H1 (cell line): ENCODE results near the gene HOXB7. TPM values are rescaled to one million over a fixed set of nuclear protein-coding genes. Genes with fewer than 3 reads are reported as not detected.
A peak's percentile ranks its signal among the peaks of the same experiment; 100 is the strongest.

Experiments used
- CTCF ChIA-PET: fragments of 300-600 bp; sonication (Branson Sonifier 250); formaldehyde crosslinking; loops from one replicate; lab custom pipeline; 2021; ENCODE audit not compliant: partially characterized antibody; lab: Charles Lee
- POLR2A ChIA-PET: fragments of 300-600 bp; sonication (Branson Sonifier 250); formaldehyde crosslinking; loops from one replicate; lab custom pipeline; 2021; ENCODE audit warnings: inconsistent platforms; ENCODE audit not compliant: partially characterized antibody; lab: Charles Lee
- DNase-seq, 2 experiments: peaks; one replicate each; pipeline versions ENCODE4 v3.0.0 to v3.0.0-alpha.2; 2010 to 2022; ENCODE audit warnings: low spot score in 2 of 2, low read depth in 1 of 2, mixed read lengths in 1 of 2
- FAIRE-seq: peaks from 2 replicates; lab custom pipeline; 2011; peaks lifted over from hg19 to GRCh38; lab: Jason Lieb, UNC
- H2AFZ ChIP-seq: 2 replicates; pipeline ENCODE4 v1.8.1; 2012; ENCODE audit warnings: low read length, inconsistent platforms
- H2AK5ac ChIP-seq: 2 replicates; pipeline ENCODE4 v1.6.1; 2013; ENCODE audit warnings: low read depth, low read length
- H2BK120ac ChIP-seq: replicated peaks from 2 replicates; pipeline ENCODE3; 2013; ENCODE audit warnings: low read depth, low read length, inconsistent platforms
- H2BK12ac ChIP-seq: 2 replicates; pipeline ENCODE4 v1.6.1; 2013; ENCODE audit warnings: low read depth, low read length
- H2BK15ac ChIP-seq: 2 replicates; pipeline ENCODE4 v1.6.1; 2013; ENCODE audit warnings: low read length
- H2BK20ac ChIP-seq: 2 replicates; pipeline ENCODE4 v1.6.1; 2013; ENCODE audit warnings: low read length
- H2BK5ac ChIP-seq: 2 replicates; pipeline ENCODE4 v1.6.1; 2013; ENCODE audit warnings: low read depth, low read length
- H3K14ac ChIP-seq: 2 replicates; pipeline ENCODE4 v1.6.1; 2013; ENCODE audit warnings: inconsistent platforms; ENCODE audit not compliant: insufficient read length
- H3K18ac ChIP-seq: 2 replicates; pipeline ENCODE4 v1.6.1; 2013; ENCODE audit warnings: low read length; ENCODE audit errors: extremely low read depth
- H3K23ac ChIP-seq: 2 replicates; pipeline ENCODE4 v1.6.1; 2013; ENCODE audit warnings: inconsistent platforms; ENCODE audit not compliant: insufficient read length
- H3K23me2 ChIP-seq: 2 replicates; pipeline ENCODE4 v1.6.1; 2013; ENCODE audit warnings: low read depth, low read length
- H3K27ac ChIP-seq: 2 replicates; pipeline ENCODE4 v1.6.1; 2011; ENCODE audit warnings: low read depth, low read length, inconsistent platforms
- H3K27me3 ChIP-seq, 4 experiments: replicated peaks in 1 of 4; 1 replicate in 1 of 4; 2 replicates in 3 of 4; pipeline versions ENCODE4 v1.6.1 to v1.8.1; 2011 to 2013; ENCODE audit warnings: low read length in 3 of 4, mild to moderate bottlenecking in 3 of 4, inconsistent platforms in 2 of 4, mixed read lengths in 2 of 4, moderate library complexity in 1 of 4; ENCODE audit not compliant: control insufficient read depth in 3 of 4, insufficient read depth in 3 of 4; ENCODE audit errors: extremely low read depth in 1 of 4
- H3K36me3 ChIP-seq, 4 experiments: 2 replicates each; pipeline versions ENCODE4 v1.6.1 to v1.8.1; 2011 to 2013; ENCODE audit warnings: mild to moderate bottlenecking in 4 of 4, low read length in 3 of 4, moderate library complexity in 2 of 4, control low read depth in 1 of 4, inconsistent platforms in 1 of 4; ENCODE audit not compliant: insufficient read depth in 4 of 4, control insufficient read depth in 2 of 4
- H3K4ac ChIP-seq: replicated peaks from 2 replicates; pipeline ENCODE3; 2013; ENCODE audit warnings: low read length, low read depth, mixed read lengths, inconsistent platforms; ENCODE audit not compliant: insufficient read length
- H3K4me1 ChIP-seq, 4 experiments: replicated peaks in 1 of 4; 1 replicate in 1 of 4; 2 replicates in 3 of 4; pipeline versions ENCODE4 v1.6.1 to v1.8.1; 2011 to 2013; ENCODE audit warnings: low read length in 3 of 4, inconsistent platforms in 2 of 4, mixed read lengths in 1 of 4; ENCODE audit not compliant: insufficient read depth in 4 of 4, control insufficient read depth in 3 of 4
- H3K4me2 ChIP-seq, 2 experiments: 2 replicates each; pipeline versions ENCODE4 v1.6.1 to v1.8.1; 2011 to 2013; ENCODE audit warnings: low read depth in 2 of 2, low read length in 2 of 2, control low read depth in 1 of 2, inconsistent platforms in 1 of 2, mild to moderate bottlenecking in 1 of 2; ENCODE audit not compliant: insufficient read depth in 1 of 2
- H3K4me3 ChIP-seq, 4 experiments: fragments of 200-600, 300-600 bp in 1 of 4; sonication (generic), shearing (Covaris generic), sonication (Bioruptor Twin) in 1 of 4; 2 replicates each; pipeline versions ENCODE4 v1.5.1 to v1.8.1; 2011 to 2016; ENCODE audit warnings: low read length in 4 of 4, low read depth in 3 of 4, control low read depth in 2 of 4, inconsistent platforms in 2 of 4, mild to moderate bottlenecking in 2 of 4, mixed read lengths in 1 of 4, moderate library complexity in 1 of 4; ENCODE audit not compliant: insufficient read depth in 2 of 4; ENCODE audit errors: extremely low read depth in 1 of 4
- H3K56ac ChIP-seq: replicated peaks from 2 replicates; pipeline ENCODE3; 2013; ENCODE audit warnings: low read depth, mild to moderate bottlenecking, mixed read lengths, low read length, inconsistent platforms; ENCODE audit not compliant: insufficient read length
- H3K79me1 ChIP-seq: 2 replicates; pipeline ENCODE4 v1.6.1; 2013; ENCODE audit warnings: low read depth, low read length, control low read depth
- H3K79me2 ChIP-seq, 2 experiments: 2 replicates each; pipeline versions ENCODE4 v1.6.1 to v1.8.1; 2012 to 2013; ENCODE audit warnings: low read length in 2 of 2, mild to moderate bottlenecking in 2 of 2, inconsistent platforms in 1 of 2; ENCODE audit not compliant: insufficient read depth in 2 of 2, control insufficient read depth in 1 of 2
- H3K9ac ChIP-seq, 4 experiments: replicated peaks in 1 of 4; 1 replicate in 1 of 4; 2 replicates in 3 of 4; pipeline versions ENCODE4 v1.6.1 to v1.8.1; 2011 to 2013; ENCODE audit warnings: low read depth in 3 of 4, low read length in 3 of 4, control low read depth in 2 of 4, mild to moderate bottlenecking in 2 of 4, moderate library complexity in 2 of 4, inconsistent platforms in 1 of 4; ENCODE audit errors: extremely low read depth in 1 of 4
- H3K9me3 ChIP-seq, 2 experiments: 2 replicates each; pipeline versions ENCODE4 v1.6.1 to v1.8.1; 2012 to 2013; ENCODE audit warnings: mild to moderate bottlenecking in 2 of 2, moderate library complexity in 2 of 2, control low read depth in 1 of 2, inconsistent platforms in 1 of 2, low read depth in 1 of 2, low read length in 1 of 2, mixed read lengths in 1 of 2; ENCODE audit not compliant: insufficient read depth in 2 of 2
- H4K20me1 ChIP-seq, 2 experiments: replicated peaks in 1 of 2; 2 replicates each; pipeline versions ENCODE3 to v1.8.1; 2011 to 2013; ENCODE audit warnings: inconsistent platforms in 2 of 2, low read length in 2 of 2, mild to moderate bottlenecking in 1 of 2; ENCODE audit not compliant: insufficient read depth in 2 of 2, control insufficient read depth in 1 of 2
- H4K5ac ChIP-seq: 2 replicates; pipeline ENCODE4 v1.6.1; 2013; ENCODE audit warnings: low read length, low read depth, mixed read lengths, inconsistent platforms; ENCODE audit not compliant: insufficient read length
- H4K8ac ChIP-seq: 2 replicates; pipeline ENCODE4 v1.8.0; 2013; ENCODE audit warnings: mild to moderate bottlenecking, moderate library complexity, low read length, inconsistent platforms; ENCODE audit not compliant: insufficient read depth; ENCODE audit errors: extremely low read depth
- H4K91ac ChIP-seq: replicated peaks from 2 replicates; pipeline ENCODE3; 2013; ENCODE audit warnings: low read length, mixed read lengths, inconsistent platforms; ENCODE audit not compliant: insufficient read length
- BRCA1 ChIP-seq: IDR thresholded peaks from 2 replicates; pipeline ENCODE4 v1.6.1; 2012; ENCODE audit warnings: low read depth, low read length, improper control_type of control experiment
- EZH2 ChIP-seq: fragments of 200-600 bp; sonication (generic); IDR thresholded peaks from 2 replicates; pipeline ENCODE4 v1.7.1; 2012; ENCODE audit warnings: low read depth, mild to moderate bottlenecking, moderate library complexity, low read length, inconsistent platforms; ENCODE audit not compliant: severe bottlenecking
- JUND ChIP-seq: IDR thresholded peaks from 2 replicates; pipeline ENCODE4 v1.6.1; 2011; ENCODE audit warnings: mild to moderate bottlenecking, improper control_type of control experiment, low read length
- RNF2 ChIP-seq: fragments of 200-900, 300-1000 bp; sonication (generic); IDR thresholded peaks from 2 replicates; pipeline ENCODE4 v1.7.1; 2016; ENCODE audit warnings: borderline replicate concordance, low read depth, mild to moderate bottlenecking, antibody characterized with exemption, low read length; ENCODE audit not compliant: poor library complexity, severe bottlenecking; ENCODE audit errors: missing control alignments
- SUZ12 ChIP-seq: fragments of 200-600 bp; sonication (generic); IDR thresholded peaks from 2 replicates; pipeline ENCODE4 v1.6.1; 2012; ENCODE audit warnings: mild to moderate bottlenecking, inconsistent platforms, low read length, moderate library complexity, mixed read lengths
- WGBS, 2 experiments: shearing (Covaris generic) in 1 of 2; methylation state at CpG; one replicate each; pipeline versions ENCODE4 v1.1.6 to v1.1.7; 2013 to 2015; ENCODE audit warnings: low lambda C conversion rate in 2 of 2, mixed read lengths in 2 of 2, inconsistent platforms in 1 of 2, low coverage in 1 of 2, missing lambda C conversion rate in 1 of 2; ENCODE audit not compliant: insufficient replicate concordance in 2 of 2, insufficient coverage in 1 of 2, insufficient read length in 1 of 2; ENCODE audit errors: extremely low coverage in 1 of 2, missing lambda C conversion rate in 1 of 2; 5-methylcytosine and 5-hydroxymethylcytosine counted together
- polyA plus RNA-seq, 7 experiments: library from polyadenylated mRNA; depleted of rRNA in 3 of 7; stranded (reverse) in 5 of 7; unstranded in 2 of 7; fragments of >200 nt in 5 of 7; fragments of 200-250 nt in 2 of 7; gene quantifications; 1 replicate in 5 of 7; 2 replicates in 1 of 7; 4 replicates in 1 of 7; pipeline versions ENCODE4 v1.2.1 to v1.2.3, GENCODE V29; 2011 to 2013; ENCODE audit warnings: missing spikeins in 2 of 7, mixed read lengths in 2 of 7
- total RNA-seq: library from RNA; stranded (reverse); fragmentation: NEBNext Ultra II Directional; extraction: Animal tissue kit (Norgen Biotek cat#: 25700); gene quantifications from 2 replicates; pipeline ENCODE4 v1.2.1, GENCODE V29; 2021
- TF ChIP-seq, protein P1 (sequence below), 3 experiments: IDR thresholded peaks; 1 replicate in 2 of 3; 2 replicates in 1 of 3; pipeline versions ENCODE4 v1.5.1 to v1.6.1; 2011; ENCODE audit warnings: low read length in 3 of 3, mild to moderate bottlenecking in 3 of 3, inconsistent platforms in 2 of 3, low read depth in 1 of 3, moderate library complexity in 1 of 3; ENCODE audit not compliant: insufficient read depth in 1 of 3; ENCODE audit errors: control extremely low read depth in 1 of 3
- TF ChIP-seq, protein P2 (sequence below): IDR thresholded peaks from 2 replicates; pipeline ENCODE4 v1.6.1; 2011; ENCODE audit warnings: low read length, improper control_type of control experiment

HOXB7 gene
- total and polyA plus RNA-seq, 2 of the 8 experiments (the other 6 are each of a cell fraction or from before 2014, with no cell fraction given) = not detected

DNA sequence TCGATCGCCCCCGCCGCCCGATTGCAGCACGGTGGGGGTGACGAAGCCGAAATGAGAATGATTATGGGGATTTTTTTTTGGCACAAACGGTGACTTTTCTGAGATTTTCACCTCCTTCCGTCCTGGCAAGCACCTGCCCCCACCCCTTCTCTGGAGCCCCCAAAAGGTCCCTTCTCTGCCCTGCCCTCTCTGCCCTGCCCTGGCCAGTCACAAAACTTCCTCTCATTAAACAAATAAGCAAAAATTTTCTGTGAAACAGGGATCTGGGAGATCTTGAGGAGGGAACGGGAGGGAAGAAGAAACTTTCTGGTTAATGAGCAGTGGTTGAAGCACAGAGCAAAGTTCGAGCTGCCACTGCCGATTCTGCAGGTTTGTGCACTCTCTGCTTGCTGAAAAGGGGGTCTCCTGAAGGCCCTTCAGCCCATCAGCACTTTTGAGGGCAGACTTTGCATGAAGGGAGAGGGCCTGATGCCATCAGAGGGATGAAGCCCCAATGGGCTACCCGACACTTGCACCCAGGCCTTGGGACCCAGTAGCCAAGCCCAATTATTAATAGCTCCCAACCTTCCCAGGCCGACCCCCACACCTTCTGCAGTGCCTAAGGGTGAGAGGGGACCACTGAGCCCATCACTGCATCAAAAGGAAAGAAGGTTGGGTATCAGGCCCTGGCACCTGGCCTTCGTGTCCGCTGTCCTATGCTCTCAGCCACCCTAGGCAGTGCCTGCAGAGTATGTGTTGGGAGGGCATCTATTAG, 5.3 kb upstream of the HOXB7 start:
- H4K20me1 ChIP-seq = peaks cover 18 to 39% of the 10 kb centered on the region in 2 experiments
- H3K27ac ChIP-seq = no peak overlapping the region
- peak; percentile 94 for TF ChIP-seq EZH2
- TF ChIP-seq, protein P1, sequence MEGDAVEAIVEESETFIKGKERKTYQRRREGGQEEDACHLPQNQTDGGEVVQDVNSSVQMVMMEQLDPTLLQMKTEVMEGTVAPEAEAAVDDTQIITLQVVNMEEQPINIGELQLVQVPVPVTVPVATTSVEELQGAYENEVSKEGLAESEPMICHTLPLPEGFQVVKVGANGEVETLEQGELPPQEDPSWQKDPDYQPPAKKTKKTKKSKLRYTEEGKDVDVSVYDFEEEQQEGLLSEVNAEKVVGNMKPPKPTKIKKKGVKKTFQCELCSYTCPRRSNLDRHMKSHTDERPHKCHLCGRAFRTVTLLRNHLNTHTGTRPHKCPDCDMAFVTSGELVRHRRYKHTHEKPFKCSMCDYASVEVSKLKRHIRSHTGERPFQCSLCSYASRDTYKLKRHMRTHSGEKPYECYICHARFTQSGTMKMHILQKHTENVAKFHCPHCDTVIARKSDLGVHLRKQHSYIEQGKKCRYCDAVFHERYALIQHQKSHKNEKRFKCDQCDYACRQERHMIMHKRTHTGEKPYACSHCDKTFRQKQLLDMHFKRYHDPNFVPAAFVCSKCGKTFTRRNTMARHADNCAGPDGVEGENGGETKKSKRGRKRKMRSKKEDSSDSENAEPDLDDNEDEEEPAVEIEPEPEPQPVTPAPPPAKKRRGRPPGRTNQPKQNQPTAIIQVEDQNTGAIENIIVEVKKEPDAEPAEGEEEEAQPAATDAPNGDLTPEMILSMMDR (IDR thresholded peaks at IDR 0.05; ENCODE audit: control extremely low read depth in 1 of 3, insufficient read depth in 1 of 3, low read depth in 1 of 3, low read length in 3 of 3) = no peak
- peak; percentile 93 for TF ChIP-seq SUZ12
- TF ChIP-seq JUND = no peak
- TF ChIP-seq RNF2 = peak; percentile 93
- TF ChIP-seq BRCA1 = no peak
- TF ChIP-seq, protein P2, sequence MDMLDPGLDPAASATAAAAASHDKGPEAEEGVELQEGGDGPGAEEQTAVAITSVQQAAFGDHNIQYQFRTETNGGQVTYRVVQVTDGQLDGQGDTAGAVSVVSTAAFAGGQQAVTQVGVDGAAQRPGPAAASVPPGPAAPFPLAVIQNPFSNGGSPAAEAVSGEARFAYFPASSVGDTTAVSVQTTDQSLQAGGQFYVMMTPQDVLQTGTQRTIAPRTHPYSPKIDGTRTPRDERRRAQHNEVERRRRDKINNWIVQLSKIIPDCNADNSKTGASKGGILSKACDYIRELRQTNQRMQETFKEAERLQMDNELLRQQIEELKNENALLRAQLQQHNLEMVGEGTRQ = no peak

More for the DNA sequence above, 5.3 kb upstream of the HOXB7 start:
- Histone ChIP-seq H4K5ac (no peak overlapping the region), H3K4me3 (no peak overlapping the region), H3K79me1 (no peaks in the 10 kb centered on the region), H2BK5ac (no peak overlapping the region), H3K4me2 (no peak overlapping the region), H3K4me1 (peaks cover 0 to 7% (median 5%) of the 10 kb centered on the region in 4 experiments; a peak in 5 of 7 replicates), H3K9me3 (no peaks in the 10 kb centered on the region; a peak in 1 of 4 replicates), H2BK15ac (no peak overlapping the region), H2BK120ac (no peak overlapping the region), H3K4ac (no peak overlapping the region), H3K14ac (no peak overlapping the region), H3K23me2 (no peaks in the 10 kb centered on the region), H4K91ac (no peak overlapping the region), H3K56ac (no peak overlapping the region), H2BK12ac (0 out of 2 replicates have a peak overlapping the region, but pooled peaks have one; percentile 19), H3K27me3 (peaks cover 97 to 100% (median 99%) of the 10 kb centered on the region in 4 experiments), H3K79me2 (no peaks in the 10 kb centered on the region), H3K36me3 (peaks cover 0 to 13% (median 0%) of the 10 kb centered on the region in 4 experiments; a peak in 1 of 8 replicates), H2BK20ac (no peak overlapping the region), H3K23ac (no peak overlapping the region), H3K9ac (no peak overlapping the region), H4K8ac (no peak overlapping the region), H2AFZ (no peak overlapping the region), H2AK5ac (no peak overlapping the region), H3K18ac (no peak overlapping the region)
- 17% methylated on average over 16 of the region's 17 CpGs; no CpG with 5 or more reads in 1 of the 2 experiments for WGBS, 2 experiments
- no peak for FAIRE-seq
- no peak for DNase-seq
- POLR2A ChIA-PET = interaction anchor here (1.2 kb wide), 1 partner anchor 19 kb away, joined by 3 read pairs; no protein-coding TSS in a partner anchor
- CTCF ChIA-PET = interaction anchor here (0.5 to 5.4 kb wide), 8 partner anchors 8 to 946 kb away, joined by 3 to 30 read pairs (median 6); partner anchors contain the start of gene HOXB9
